Endothelial cell of umbilical vein (primary cell): ENCODE data around the gene DUSP15.

ENCODE experiments used
- CTCF ChIP-seq, 2 donors: IDR thresholded peaks; 1 replicate in 1 of 2; 2 replicates in 1 of 2; pipeline ENCODE4 v1.5.1; 2011; ENCODE audit warnings: low read length in 2 of 2, mild to moderate bottlenecking in 2 of 2, moderate library complexity in 2 of 2, control low read depth in 1 of 2, inconsistent platforms in 1 of 2, low read depth in 1 of 2; ENCODE audit not compliant: insufficient read depth in 1 of 2; ENCODE audit errors: extremely low read depth in 1 of 2
- EZH2 ChIP-seq: IDR thresholded peaks from 2 replicates; pipeline ENCODE4 v1.6.1; 2012; ENCODE audit warnings: borderline replicate concordance, low read depth, mild to moderate bottlenecking, moderate library complexity, low read length, inconsistent platforms; ENCODE audit not compliant: severe bottlenecking
- POLR2AphosphoS5 ChIP-seq: IDR thresholded peaks from 2 replicates; pipeline ENCODE4 v1.6.1; 2012; ENCODE audit warnings: low read depth, mild to moderate bottlenecking, control low read depth, low read length, moderate library complexity; ENCODE audit not compliant: insufficient read depth

GRCh38 chr20:31875671-31876070, 5.3 kb upstream of the DUSP15 start:
- TF ChIP-seq EZH2 = no peak
- TF ChIP-seq CTCF (IDR thresholded peaks at IDR 0.05; ENCODE audit: extremely low read depth in 1 of 2, insufficient read depth in 1 of 2, low read depth in 1 of 2, low read length in 2 of 2) = no peak
- TF ChIP-seq POLR2AphosphoS5 = no peak
